PC-3 (cell line): Measurements from ENCODE around the gene CLDN9.

Experiments
- EZH2 ChIP-seq: fragments of 300-600 bp; sonication (generic); IDR thresholded peaks from one replicate; pipeline ENCODE4 v1.6.1; 2017; ENCODE audit warnings: antibody characterized with exemption, mild to moderate bottlenecking, low read length; ENCODE audit not compliant: unreplicated experiment
- EZH2phosphoT487 ChIP-seq: fragments of 300-600 bp; sonication (generic); IDR thresholded peaks from 2 replicates; pipeline ENCODE4 v1.6.1; 2018; ENCODE audit warnings: mild to moderate bottlenecking, antibody characterized with exemption, low read length, borderline replicate concordance
- TF ChIP-seq, protein P1 (sequence below): fragments of 300-600 bp; sonication (generic); conservative IDR thresholded peaks from 2 replicates; pipeline ENCODE4 v1.5.1; 2017; ENCODE audit warnings: antibody characterized with exemption, low read depth, mild to moderate bottlenecking, low read length

- TF ChIP-seq, protein P1, sequence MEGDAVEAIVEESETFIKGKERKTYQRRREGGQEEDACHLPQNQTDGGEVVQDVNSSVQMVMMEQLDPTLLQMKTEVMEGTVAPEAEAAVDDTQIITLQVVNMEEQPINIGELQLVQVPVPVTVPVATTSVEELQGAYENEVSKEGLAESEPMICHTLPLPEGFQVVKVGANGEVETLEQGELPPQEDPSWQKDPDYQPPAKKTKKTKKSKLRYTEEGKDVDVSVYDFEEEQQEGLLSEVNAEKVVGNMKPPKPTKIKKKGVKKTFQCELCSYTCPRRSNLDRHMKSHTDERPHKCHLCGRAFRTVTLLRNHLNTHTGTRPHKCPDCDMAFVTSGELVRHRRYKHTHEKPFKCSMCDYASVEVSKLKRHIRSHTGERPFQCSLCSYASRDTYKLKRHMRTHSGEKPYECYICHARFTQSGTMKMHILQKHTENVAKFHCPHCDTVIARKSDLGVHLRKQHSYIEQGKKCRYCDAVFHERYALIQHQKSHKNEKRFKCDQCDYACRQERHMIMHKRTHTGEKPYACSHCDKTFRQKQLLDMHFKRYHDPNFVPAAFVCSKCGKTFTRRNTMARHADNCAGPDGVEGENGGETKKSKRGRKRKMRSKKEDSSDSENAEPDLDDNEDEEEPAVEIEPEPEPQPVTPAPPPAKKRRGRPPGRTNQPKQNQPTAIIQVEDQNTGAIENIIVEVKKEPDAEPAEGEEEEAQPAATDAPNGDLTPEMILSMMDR: no peak
- no peak for TF ChIP-seq EZH2
- no peak for TF ChIP-seq EZH2phosphoT487
Measured at GRCh38 chr16:2976201-2976600, 36.5 kb upstream of the CLDN9 start.
